BJ (cell line): Measurements from ENCODE around the gene PTPRC. TPM values are rescaled to one million over a fixed set of nuclear protein-coding genes. Genes with fewer than 3 reads are reported as not detected.

ENCODE experiments used
- CTCF ChIA-PET: fragments of 350-600 bp; formaldehyde crosslinking; extraction: SDS; loops from one replicate; lab custom pipeline; 2021; ENCODE audit warnings: antibody characterized with exemption, inconsistent platforms; lab: Yijun Ruan, JAX
- POLR2A ChIA-PET: fragments of 300-600 bp; sonication (Branson Sonifier 250); formaldehyde crosslinking; extraction: SDS; loops from one replicate; lab custom pipeline; 2021; ENCODE audit warnings: antibody characterized with exemption; lab: Charles Lee
- DNase-seq: peaks from one replicate; pipeline ENCODE4 v3.0.0-alpha.2; 2011; ENCODE audit warnings: low read depth
- H3K27me3 ChIP-seq: 2 replicates; pipeline ENCODE4 v1.6.0; 2011; ENCODE audit warnings: low read length; ENCODE audit not compliant: control insufficient read depth, insufficient read depth
- H3K36me3 ChIP-seq: 2 replicates; pipeline ENCODE4 v1.5.1; 2011; ENCODE audit warnings: low read length; ENCODE audit not compliant: control insufficient read depth, insufficient read depth
- H3K4me3 ChIP-seq: 2 replicates; pipeline ENCODE4 v1.5.1; 2011; ENCODE audit warnings: low read depth, mild to moderate bottlenecking, control low read depth, low read length
- polyA plus RNA-seq: library from polyadenylated mRNA; depleted of rRNA; stranded (reverse); fragments of >200 nt; gene quantifications from 2 replicates; pipeline ENCODE4 v1.2.3, GENCODE V29; 2011
- TF ChIP-seq, protein P1 (sequence below): IDR thresholded peaks from 2 replicates; pipeline ENCODE4 v1.5.1; 2011; ENCODE audit warnings: low read depth, mild to moderate bottlenecking, control low read depth, inconsistent platforms, low read length, moderate library complexity; ENCODE audit not compliant: insufficient read depth

PTPRC gene
- polyA plus RNA-seq, 1 experiment, result 0.22 TPM

DNA sequence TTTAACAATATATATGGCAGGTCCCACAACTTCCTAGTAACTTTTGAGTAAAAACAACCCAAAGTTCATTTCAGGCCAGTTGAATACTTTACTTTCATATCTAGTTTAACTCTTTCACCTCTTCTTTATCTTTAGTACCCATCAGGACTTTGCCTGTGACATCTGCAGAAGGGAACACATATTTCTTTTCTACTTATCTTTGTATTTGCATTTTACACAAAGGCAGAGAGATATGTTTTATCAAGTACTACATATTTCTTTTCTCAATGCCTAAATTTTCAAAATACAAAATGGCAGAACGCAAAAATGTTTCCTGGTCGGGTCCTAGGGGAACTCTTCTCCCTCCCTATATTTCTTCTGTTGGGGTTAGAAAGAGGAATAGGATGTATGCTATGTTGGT is 6.8 kb upstream of the PTPRC start:
- H3K36me3 ChIP-seq, result no peaks in the 10 kb centered on the region
- H3K4me3 ChIP-seq, result no peak overlapping the region
- POLR2A ChIA-PET, result no interaction called here
- no peaks in the 10 kb centered on the region for H3K27me3 ChIP-seq
- TF ChIP-seq, protein P1, sequence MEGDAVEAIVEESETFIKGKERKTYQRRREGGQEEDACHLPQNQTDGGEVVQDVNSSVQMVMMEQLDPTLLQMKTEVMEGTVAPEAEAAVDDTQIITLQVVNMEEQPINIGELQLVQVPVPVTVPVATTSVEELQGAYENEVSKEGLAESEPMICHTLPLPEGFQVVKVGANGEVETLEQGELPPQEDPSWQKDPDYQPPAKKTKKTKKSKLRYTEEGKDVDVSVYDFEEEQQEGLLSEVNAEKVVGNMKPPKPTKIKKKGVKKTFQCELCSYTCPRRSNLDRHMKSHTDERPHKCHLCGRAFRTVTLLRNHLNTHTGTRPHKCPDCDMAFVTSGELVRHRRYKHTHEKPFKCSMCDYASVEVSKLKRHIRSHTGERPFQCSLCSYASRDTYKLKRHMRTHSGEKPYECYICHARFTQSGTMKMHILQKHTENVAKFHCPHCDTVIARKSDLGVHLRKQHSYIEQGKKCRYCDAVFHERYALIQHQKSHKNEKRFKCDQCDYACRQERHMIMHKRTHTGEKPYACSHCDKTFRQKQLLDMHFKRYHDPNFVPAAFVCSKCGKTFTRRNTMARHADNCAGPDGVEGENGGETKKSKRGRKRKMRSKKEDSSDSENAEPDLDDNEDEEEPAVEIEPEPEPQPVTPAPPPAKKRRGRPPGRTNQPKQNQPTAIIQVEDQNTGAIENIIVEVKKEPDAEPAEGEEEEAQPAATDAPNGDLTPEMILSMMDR, result no peak
- CTCF ChIA-PET, result no interaction called here
- DNase-seq, result no peak

- H3K27me3 ChIP-seq, result no peaks in the 10 kb centered on the region
- no peak for DNase-seq
- TF ChIP-seq, protein P1, result no peak
- POLR2A ChIA-PET, result no interaction called here
- no peak overlapping the region for H3K4me3 ChIP-seq
- CTCF ChIA-PET, result interaction anchor here (1.7 kb wide), 1 partner anchor 10 kb away, joined by 6 read pairs; no protein-coding TSS in a partner anchor
- no peaks in the 10 kb centered on the region for H3K36me3 ChIP-seq
Observed at GRCh38 chr1:198633675-198634121, 5.1 kb upstream of the PTPRC start.

- no peaks in the 10 kb centered on the region for H3K27me3 ChIP-seq
- ChIA-PET POLR2A (no interaction called here), CTCF (interaction anchor here (1.0 to 1.3 kb wide), 2 partner anchors 9 to 12 kb away, joined by 3 read pairs; no protein-coding TSS in a partner anchor)
- TF ChIP-seq, protein P1, result no peak
- no peak for DNase-seq
- H3K4me3 ChIP-seq, result no peak overlapping the region
- H3K36me3 ChIP-seq, result no peaks in the 10 kb centered on the region
Observed at GRCh38 chr1:198635964-198636363, 2.9 kb upstream of the PTPRC start.

DNA sequence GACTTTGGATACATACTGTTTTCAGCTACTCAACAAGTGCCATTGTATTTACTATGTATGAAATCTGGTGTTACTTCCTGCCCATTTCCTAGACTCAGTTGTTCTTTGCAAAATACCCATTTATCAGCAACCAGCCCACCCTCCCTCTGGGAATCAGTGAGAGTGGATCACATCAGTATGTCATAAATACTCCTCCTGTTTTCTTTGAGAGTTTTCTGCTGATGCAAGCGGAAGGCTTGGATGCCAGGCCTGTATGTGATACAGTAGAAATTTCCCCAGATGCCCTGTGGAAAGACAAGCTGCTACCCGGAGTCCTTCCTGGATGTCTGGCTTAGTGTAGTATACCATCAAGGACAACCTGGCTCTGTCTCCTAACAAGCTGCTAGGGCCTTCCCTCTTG is 2.4 kb upstream of the PTPRC start:
- DNase-seq, result no peak
- TF ChIP-seq, protein P1, result no peak
- no peak overlapping the region for H3K4me3 ChIP-seq
- POLR2A ChIA-PET, result no interaction called here
- no peaks in the 10 kb centered on the region for H3K36me3 ChIP-seq
- CTCF ChIA-PET, result no interaction called here
- H3K27me3 ChIP-seq, result no peaks in the 10 kb centered on the region

GRCh38 chr1:198637157-198637556 is 1.7 kb upstream of the PTPRC start:
- Histone ChIP-seq H3K4me3 (no peak overlapping the region), H3K27me3 (no peaks in the 10 kb centered on the region), H3K36me3 (no peaks in the 10 kb centered on the region)
- no peak for DNase-seq
- TF ChIP-seq, protein P1, result no peak
- CTCF ChIA-PET, result interaction anchor here (1.3 kb wide), 1 partner anchor 13 kb away, joined by 3 read pairs; no protein-coding TSS in a partner anchor
- POLR2A ChIA-PET, result no interaction called here
